ENCODE measurements around the gene ZNF26.

GRCh38 chr12:132948146-132949066 is 37.8 kb upstream of the ZNF26 start:
- no peak for TF ChIP-seq CTCF (IDR thresholded peaks at IDR 0.05 in 2 of 3, conservative IDR thresholded peaks at IDR 0.05 in 1 of 3; ENCODE audit: control insufficient read depth in 2 of 3, extremely low read depth in 1 of 3, insufficient read depth in 1 of 3, low read depth in 3 of 3, low read length in 3 of 3)
- no peak for TF ChIP-seq ZNF384 (IDR thresholded peaks at IDR 0.05; ENCODE audit: borderline replicate concordance, low read depth, low read length)
- no peak for TF ChIP-seq DPF2 (IDR thresholded peaks at IDR 0.05)
- no peak for TF ChIP-seq POLR2A (IDR thresholded peaks at IDR 0.05; ENCODE audit: low read depth, low read length)
- no peak for TF ChIP-seq ZBTB4 (CRISPR knock-in tag; IDR thresholded peaks at IDR 0.05)
- TF ChIP-seq REST (IDR thresholded peaks at IDR 0.05; ENCODE audit: low read depth, low read length): no peak
- no peak for TF ChIP-seq NFXL1 (IDR thresholded peaks at IDR 0.05; ENCODE audit: borderline replicate concordance)
